Measurements from ENCODE around the gene SULF2.

DNA sequence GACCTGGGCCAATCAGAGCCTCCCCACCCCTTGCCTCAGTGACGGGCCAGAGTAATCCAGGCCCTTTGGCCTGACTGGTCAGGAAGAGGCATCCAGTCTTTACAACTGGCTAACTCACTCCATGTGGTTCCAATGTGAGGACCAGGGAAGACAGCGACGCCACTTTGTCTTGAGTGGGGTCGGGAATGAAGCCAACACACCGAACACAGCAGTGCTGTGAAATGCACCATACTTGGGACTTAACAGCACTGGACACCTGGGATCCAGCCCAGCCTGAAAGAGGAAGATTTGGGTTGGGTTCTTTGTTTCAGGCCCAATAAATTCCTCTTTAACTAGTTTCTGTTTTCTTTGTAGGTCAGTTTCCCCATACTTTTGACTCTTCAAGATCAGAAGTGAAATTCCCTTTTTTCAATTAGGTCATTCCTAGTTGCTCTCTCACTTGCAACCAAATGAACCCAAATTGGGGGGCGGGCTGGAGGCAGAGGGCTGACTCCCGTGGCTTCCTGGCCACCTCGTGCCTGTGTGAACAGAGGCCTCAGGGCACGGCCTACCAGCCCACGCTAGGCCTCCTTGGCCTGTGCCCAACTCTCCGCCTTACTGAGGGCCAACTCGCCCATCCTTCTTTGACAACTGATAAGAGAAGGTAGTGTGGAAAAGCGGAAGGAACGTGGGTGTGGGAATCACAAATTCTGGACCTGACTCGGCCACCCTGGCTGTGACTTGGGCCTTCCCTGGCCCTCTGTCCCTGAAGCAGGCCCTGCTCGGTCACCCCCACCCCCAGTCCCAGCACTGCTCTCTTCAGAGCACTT is 17.1 kb downstream of the SULF2 start:
- TF ChIP-seq, protein P1, sequence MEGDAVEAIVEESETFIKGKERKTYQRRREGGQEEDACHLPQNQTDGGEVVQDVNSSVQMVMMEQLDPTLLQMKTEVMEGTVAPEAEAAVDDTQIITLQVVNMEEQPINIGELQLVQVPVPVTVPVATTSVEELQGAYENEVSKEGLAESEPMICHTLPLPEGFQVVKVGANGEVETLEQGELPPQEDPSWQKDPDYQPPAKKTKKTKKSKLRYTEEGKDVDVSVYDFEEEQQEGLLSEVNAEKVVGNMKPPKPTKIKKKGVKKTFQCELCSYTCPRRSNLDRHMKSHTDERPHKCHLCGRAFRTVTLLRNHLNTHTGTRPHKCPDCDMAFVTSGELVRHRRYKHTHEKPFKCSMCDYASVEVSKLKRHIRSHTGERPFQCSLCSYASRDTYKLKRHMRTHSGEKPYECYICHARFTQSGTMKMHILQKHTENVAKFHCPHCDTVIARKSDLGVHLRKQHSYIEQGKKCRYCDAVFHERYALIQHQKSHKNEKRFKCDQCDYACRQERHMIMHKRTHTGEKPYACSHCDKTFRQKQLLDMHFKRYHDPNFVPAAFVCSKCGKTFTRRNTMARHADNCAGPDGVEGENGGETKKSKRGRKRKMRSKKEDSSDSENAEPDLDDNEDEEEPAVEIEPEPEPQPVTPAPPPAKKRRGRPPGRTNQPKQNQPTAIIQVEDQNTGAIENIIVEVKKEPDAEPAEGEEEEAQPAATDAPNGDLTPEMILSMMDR (IDR thresholded peaks at IDR 0.05; ENCODE audit: insufficient read depth, low read length) = no peak
- no peak for TF ChIP-seq POLR2AphosphoS5 (IDR thresholded peaks at IDR 0.05; ENCODE audit: low read depth)
